Bronchial epithelial cell (primary cell): ENCODE measurements around the gene OR51B2. TPM values are rescaled to one million over a fixed set of nuclear protein-coding genes. Genes with fewer than 3 reads are reported as not detected.
A peak's percentile ranks its signal among the peaks of the same experiment; 100 is the strongest.
"Not testable (repeated sequence)": the region's sequence is repeated elsewhere in the genome, so short reads cannot be mapped to it uniquely, and the experiment has no call there.

ENCODE experiments used
- DNase-seq: peaks from one replicate; pipeline ENCODE4 v3.0.0-alpha.2; 2010; ENCODE audit warnings: low read depth
- FAIRE-seq: peaks from 2 replicates; lab custom pipeline; 2011; peaks lifted over from hg19 to GRCh38; lab: Jason Lieb, UNC
- H3K27me3 ChIP-seq: 2 replicates; pipeline ENCODE4 v1.5.1; 2011; ENCODE audit warnings: low read length; ENCODE audit not compliant: control insufficient read depth, insufficient read depth
- H3K36me3 ChIP-seq: 2 replicates; pipeline ENCODE4 v1.5.1; 2011; ENCODE audit warnings: low read length; ENCODE audit not compliant: control insufficient read depth, insufficient read depth
- H3K4me3 ChIP-seq: 2 replicates; pipeline ENCODE4 v1.5.1; 2011; ENCODE audit warnings: mild to moderate bottlenecking, low read depth, low read length, control low read depth
- total RNA-seq: library from RNA; depleted of rRNA; stranded (reverse); fragments of >200 nt; gene quantifications from 2 replicates; pipeline ENCODE4 v1.2.1, GENCODE V29; 2014
- TF ChIP-seq, protein P1 (sequence below): IDR thresholded peaks from 2 replicates; pipeline ENCODE4 v1.5.1; 2011; ENCODE audit warnings: mild to moderate bottlenecking, moderate library complexity, low read length, control low read depth, inconsistent platforms; ENCODE audit not compliant: insufficient read depth, severe bottlenecking

OR51B2 gene
- total RNA-seq, 1 donor from 2014 or later: not detected

DNA sequence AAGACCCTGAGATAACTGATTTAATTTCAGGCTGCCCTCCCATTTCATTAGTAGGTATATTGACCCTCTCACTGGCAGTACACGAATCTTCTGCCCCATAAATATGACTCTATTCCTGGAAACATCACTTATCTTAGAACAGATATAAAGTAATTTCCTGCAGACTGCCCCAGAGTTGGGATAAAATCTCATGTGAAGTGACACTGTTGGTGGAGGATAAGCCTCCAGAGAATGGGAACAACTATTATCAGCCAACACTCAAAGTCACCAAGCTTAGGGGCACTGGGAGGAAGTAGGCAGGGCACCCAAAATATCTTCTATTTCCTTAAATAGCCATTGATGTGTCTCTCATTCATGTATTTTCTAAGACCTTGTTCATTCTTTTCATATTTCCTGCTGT lies 11.1 kb upstream of the OR51B2 start:
- no peaks in the 10 kb centered on the region for H3K27me3 ChIP-seq
- FAIRE-seq (no peak), DNase-seq (no peak)
- TF ChIP-seq, protein P1, sequence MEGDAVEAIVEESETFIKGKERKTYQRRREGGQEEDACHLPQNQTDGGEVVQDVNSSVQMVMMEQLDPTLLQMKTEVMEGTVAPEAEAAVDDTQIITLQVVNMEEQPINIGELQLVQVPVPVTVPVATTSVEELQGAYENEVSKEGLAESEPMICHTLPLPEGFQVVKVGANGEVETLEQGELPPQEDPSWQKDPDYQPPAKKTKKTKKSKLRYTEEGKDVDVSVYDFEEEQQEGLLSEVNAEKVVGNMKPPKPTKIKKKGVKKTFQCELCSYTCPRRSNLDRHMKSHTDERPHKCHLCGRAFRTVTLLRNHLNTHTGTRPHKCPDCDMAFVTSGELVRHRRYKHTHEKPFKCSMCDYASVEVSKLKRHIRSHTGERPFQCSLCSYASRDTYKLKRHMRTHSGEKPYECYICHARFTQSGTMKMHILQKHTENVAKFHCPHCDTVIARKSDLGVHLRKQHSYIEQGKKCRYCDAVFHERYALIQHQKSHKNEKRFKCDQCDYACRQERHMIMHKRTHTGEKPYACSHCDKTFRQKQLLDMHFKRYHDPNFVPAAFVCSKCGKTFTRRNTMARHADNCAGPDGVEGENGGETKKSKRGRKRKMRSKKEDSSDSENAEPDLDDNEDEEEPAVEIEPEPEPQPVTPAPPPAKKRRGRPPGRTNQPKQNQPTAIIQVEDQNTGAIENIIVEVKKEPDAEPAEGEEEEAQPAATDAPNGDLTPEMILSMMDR: no peak
- no peaks in the 10 kb centered on the region for H3K36me3 ChIP-seq
- no peak overlapping the region for H3K4me3 ChIP-seq

DNA sequence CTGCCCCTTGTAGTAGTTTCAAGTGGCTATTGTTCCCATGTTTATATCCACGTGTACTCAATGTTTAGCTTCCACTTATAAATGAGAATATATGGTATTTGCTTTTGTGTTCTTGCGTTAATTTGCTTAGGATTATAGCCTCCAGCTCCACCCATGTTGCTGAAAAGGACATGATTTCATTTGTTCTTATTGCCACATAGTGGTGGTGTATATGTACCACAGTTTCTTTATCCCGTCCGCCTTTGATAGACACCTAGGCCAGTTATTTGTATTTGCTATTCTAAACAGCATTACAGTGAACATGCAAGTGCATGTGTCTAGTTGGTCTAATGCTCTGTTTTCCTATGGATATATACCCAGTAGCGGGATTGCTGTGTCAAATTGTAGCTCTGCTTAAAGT lies 6.8 kb downstream of the OR51B2 start:
- H3K36me3 ChIP-seq: no peaks in the 10 kb centered on the region

DNA sequence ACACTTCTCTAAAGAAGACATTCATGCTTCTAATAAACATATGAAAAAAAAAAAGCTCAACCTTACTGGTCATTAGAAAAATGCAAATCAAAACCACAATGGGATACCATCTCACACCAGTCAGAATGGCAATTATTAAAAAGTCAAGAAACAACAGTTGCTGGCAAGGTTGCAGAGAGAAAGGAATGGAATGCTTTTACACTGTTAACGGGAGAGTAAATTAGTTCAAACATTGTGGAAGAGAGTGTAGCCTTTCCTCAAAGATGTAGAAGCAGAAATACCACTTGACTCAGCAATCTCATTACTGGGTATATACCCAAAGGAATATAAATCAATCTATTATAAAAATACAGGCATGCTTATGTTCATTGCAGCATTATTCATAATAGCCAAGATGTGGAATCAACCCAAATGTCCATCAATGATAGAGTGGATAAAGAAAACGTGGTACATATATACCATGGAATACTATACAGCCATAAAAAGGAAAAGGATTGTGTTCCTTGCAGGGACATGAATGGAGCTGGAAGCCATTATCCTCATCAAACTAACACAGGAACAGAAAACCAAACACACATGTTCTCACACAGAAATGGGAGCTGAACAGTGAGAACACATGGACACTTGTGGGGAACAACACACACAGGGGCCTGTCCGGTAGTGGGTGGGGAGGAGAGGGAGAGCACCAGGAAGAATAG lies 10.6 kb downstream of the OR51B2 start:
- H3K27me3 ChIP-seq, FAIRE-seq, H3K36me3 ChIP-seq, DNase-seq, H3K4me3 ChIP-seq: not testable (repeated sequence)

More for the DNA sequence above, 6.8 kb downstream of the OR51B2 start:
- TF ChIP-seq, protein P1: no peak
- FAIRE-seq (no peak), DNase-seq (peak; percentile 15)
- no peaks in the 10 kb centered on the region for H3K27me3 ChIP-seq
- H3K4me3 ChIP-seq: no peak overlapping the region

DNA sequence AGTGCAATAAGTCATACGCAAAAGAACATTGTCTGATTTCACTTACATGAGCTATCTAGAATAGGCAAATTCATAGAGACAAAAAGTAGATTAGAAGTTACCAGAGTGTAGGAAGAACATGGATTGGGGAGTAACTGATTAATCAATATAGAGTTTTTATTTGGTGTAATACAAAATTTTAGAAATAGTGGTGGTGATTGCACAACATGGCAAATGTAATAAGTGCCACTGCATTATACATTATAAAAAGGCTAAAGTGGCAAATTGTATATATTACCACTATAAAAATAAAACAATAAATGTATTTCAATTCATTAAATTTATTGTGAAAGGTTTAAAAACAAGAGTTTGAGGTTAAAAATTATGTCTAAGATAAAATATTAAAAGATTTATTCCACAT lies 13.7 kb downstream of the OR51B2 start:
- TF ChIP-seq, protein P1: no peak
- DNase-seq (no peak), FAIRE-seq (no peak)
- H3K36me3 ChIP-seq: no peaks in the 10 kb centered on the region
- no peaks in the 10 kb centered on the region for H3K27me3 ChIP-seq
- H3K4me3 ChIP-seq: no peak overlapping the region

DNA sequence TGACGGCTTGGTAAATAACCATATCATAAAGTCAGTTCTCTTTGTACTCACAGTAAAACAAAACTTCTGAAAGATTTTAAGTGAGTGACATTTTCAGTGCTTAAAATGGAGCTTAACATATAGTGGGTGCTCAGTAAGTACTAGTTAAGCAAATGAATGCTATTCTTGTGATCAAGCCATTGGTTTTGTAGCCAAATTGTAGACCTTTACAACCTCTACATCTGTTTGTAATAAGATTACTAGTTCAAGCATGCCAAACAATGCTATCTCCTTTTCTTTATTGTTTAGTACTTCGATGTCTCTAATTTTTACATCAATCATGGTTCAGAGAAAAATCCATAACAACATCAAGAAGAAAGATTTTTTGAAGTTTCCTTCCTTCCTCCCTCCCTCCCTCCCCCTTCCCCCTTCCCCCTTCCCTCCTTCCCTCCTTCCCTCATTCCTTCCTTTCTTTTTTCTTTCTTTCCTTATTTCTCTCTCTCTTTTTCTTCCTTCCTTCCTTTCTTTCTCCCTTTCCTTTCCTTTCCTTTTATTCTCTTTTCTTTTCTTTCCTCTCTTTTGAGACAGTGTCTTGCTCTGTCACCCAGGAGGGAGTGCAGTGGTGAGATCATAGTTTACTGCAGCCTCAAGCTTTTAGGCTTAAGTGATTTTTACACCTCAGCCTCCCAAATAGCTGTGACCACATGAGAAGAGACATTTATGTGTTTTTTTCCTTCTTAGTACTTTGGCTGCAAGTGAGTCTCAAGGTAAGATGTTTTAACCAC lies 16.7 kb downstream of the OR51B2 start:
- no peak for FAIRE-seq
- Histone ChIP-seq H3K36me3 (no peaks in the 10 kb centered on the region), H3K27me3 (no peaks in the 10 kb centered on the region), H3K4me3 (no peak overlapping the region)
- TF ChIP-seq, protein P1: no peak
- no peak for DNase-seq

DNA sequence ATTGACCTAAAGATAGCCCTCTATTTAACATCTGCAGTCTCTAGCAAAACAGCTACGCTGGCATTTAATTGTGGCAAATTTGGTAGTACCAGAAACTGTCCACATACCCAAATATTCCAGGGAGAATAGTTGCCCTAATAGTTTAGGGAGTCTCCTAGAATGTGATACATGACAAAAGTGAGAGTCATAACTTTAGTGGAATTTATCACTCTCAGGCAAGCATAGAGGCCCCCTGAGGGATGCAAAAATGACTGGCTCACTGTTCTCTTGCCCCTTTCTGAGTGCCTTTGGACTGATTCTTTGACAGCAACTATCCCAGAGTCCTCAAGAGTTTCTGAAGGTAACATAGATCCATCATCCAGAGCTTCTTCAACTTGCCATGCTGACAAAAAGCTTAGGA lies 20.1 kb downstream of the OR51B2 start:
- FAIRE-seq (no peak), DNase-seq (no peak)
- Histone ChIP-seq H3K27me3 (no peaks in the 10 kb centered on the region), H3K36me3 (no peaks in the 10 kb centered on the region), H3K4me3 (no peak overlapping the region)
- TF ChIP-seq, protein P1: no peak
